Measurements from ENCODE around the gene NR3C2.

Gene NR3C2

GRCh38 chr4:148162991-148163390 is 279.2 kb downstream of the NR3C2 start:
- TF ChIP-seq, protein P1, sequence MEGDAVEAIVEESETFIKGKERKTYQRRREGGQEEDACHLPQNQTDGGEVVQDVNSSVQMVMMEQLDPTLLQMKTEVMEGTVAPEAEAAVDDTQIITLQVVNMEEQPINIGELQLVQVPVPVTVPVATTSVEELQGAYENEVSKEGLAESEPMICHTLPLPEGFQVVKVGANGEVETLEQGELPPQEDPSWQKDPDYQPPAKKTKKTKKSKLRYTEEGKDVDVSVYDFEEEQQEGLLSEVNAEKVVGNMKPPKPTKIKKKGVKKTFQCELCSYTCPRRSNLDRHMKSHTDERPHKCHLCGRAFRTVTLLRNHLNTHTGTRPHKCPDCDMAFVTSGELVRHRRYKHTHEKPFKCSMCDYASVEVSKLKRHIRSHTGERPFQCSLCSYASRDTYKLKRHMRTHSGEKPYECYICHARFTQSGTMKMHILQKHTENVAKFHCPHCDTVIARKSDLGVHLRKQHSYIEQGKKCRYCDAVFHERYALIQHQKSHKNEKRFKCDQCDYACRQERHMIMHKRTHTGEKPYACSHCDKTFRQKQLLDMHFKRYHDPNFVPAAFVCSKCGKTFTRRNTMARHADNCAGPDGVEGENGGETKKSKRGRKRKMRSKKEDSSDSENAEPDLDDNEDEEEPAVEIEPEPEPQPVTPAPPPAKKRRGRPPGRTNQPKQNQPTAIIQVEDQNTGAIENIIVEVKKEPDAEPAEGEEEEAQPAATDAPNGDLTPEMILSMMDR (IDR thresholded peaks at IDR 0.05; ENCODE audit: control insufficient read depth, insufficient read depth, low read depth, low read length, missing control alignments), result no peak
- no peak for DNase-seq (ENCODE audit: low read depth)
- no peak overlapping the region for H3K4me3 ChIP-seq (ENCODE audit: control insufficient read depth, low read depth, low read length)

DNA sequence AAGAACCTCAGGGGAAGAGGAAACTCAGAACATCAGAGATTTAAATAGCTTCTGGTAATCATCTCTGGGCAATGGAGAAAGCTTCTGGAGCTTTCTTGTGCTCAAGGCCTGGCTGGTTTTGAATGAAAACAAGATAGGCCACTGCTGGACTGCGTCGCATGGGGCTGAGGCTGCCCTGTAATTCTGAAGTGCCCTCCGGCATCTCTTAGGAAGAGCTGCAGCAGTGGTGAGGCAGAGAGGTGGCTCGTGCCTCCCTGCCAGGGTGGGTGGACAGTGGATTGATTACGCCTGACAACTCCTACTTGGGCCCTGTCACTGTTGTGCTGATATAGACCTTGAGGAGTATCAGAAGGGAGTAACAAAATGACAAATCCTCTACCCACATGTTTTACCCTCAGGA is 279.7 kb downstream of the NR3C2 start:
- TF ChIP-seq, protein P1 (IDR thresholded peaks at IDR 0.05; ENCODE audit: control insufficient read depth, insufficient read depth, low read depth, low read length, missing control alignments), result no peak
- no peak overlapping the region for H3K4me3 ChIP-seq (ENCODE audit: control insufficient read depth, low read depth, low read length)
- no peak for DNase-seq (ENCODE audit: low read depth)

DNA sequence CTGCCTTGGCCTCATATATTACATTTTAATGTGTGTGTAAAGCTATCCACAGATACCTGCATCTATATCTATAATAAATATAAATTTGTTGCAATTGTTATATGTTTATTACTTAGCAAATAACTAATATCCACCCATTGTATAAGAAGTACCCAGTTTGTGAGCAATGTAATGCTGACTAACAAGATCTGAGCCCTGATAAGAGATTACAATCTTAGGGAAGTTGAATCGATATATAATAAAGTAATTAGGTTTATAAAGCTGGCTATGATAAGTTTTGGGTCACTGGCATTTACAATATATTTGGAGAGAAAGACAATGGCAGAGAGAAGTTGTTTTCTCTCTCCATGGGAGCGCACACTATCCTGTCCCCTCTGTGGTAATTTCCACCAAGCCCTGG is 280.6 kb downstream of the NR3C2 start:
- H3K4me3 ChIP-seq (ENCODE audit: control insufficient read depth, low read depth, low read length), result no peak overlapping the region
- DNase-seq (ENCODE audit: low read depth), result no peak
- TF ChIP-seq, protein P1 (IDR thresholded peaks at IDR 0.05; ENCODE audit: control insufficient read depth, insufficient read depth, low read depth, low read length, missing control alignments), result no peak

DNA sequence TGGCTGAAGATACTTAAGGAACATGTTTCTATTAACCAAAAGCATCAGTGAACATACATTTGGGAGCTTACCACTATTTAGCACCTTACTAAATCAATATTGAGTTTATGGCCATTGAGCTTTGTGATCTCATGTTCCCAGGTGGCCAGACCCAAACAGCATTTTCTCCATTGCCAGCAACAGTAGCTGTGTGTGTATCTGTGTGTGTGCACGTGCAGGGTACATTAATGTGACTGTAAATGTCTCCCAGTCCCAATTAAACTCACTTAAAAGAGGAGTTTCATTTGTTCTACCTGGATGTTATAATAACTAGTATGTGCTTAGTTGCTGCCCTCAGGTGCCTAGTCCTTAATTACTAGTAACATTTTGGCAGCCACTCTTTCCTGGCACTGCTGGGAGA is 282.4 kb downstream of the NR3C2 start:
- no peak overlapping the region for H3K4me3 ChIP-seq (ENCODE audit: control insufficient read depth, low read depth, low read length)
- TF ChIP-seq, protein P1 (IDR thresholded peaks at IDR 0.05; ENCODE audit: control insufficient read depth, insufficient read depth, low read depth, low read length, missing control alignments), result no peak
- no peak for DNase-seq (ENCODE audit: low read depth)

- no peak for DNase-seq (ENCODE audit: low read depth)
- TF ChIP-seq, protein P1 (IDR thresholded peaks at IDR 0.05; ENCODE audit: control insufficient read depth, insufficient read depth, low read depth, low read length, missing control alignments), result no peak
- H3K4me3 ChIP-seq (ENCODE audit: control insufficient read depth, low read depth, low read length), result no peak overlapping the region
Observed at GRCh38 chr4:148154769-148155168, 287.4 kb downstream of the NR3C2 start.

- no peak for DNase-seq (ENCODE audit: low read depth)
- TF ChIP-seq, protein P1 (IDR thresholded peaks at IDR 0.05; ENCODE audit: control insufficient read depth, insufficient read depth, low read depth, low read length, missing control alignments), result peak; percentile 3
- H3K4me3 ChIP-seq (ENCODE audit: control insufficient read depth, low read depth, low read length), result no peak overlapping the region
Observed at GRCh38 chr4:148152868-148153625, 289.2 kb downstream of the NR3C2 start.
